AG04450 (cell line): ENCODE measurements around the gene CCL4. TPM values are rescaled to one million over a fixed set of nuclear protein-coding genes. Genes with fewer than 3 reads are reported as not detected.

Experiments used
- CTCF ChIA-PET: fragments of 300-600, 350-600 bp; formaldehyde crosslinking; extraction: SDS; loops from one replicate; lab custom pipeline; 2022; ENCODE audit warnings: antibody characterized with exemption, inconsistent platforms; lab: Charles Lee
- POLR2A ChIA-PET: fragments of 350-600 bp; formaldehyde crosslinking; extraction: SDS; loops from one replicate; lab custom pipeline; 2021; ENCODE audit warnings: antibody characterized with exemption, inconsistent platforms; lab: Yijun Ruan, JAX
- DNase-seq: peaks from one replicate; pipeline ENCODE4 v3.0.0-alpha.2; 2011; ENCODE audit warnings: low read depth, low spot score
- H3K27ac ChIP-seq: one replicate; pipeline ENCODE4 v1.5.1; 2012; ENCODE audit warnings: low read depth, low read length, control low read depth
- H3K27me3 ChIP-seq: one replicate; pipeline ENCODE4 v1.6.0; 2012; ENCODE audit warnings: low read length; ENCODE audit not compliant: control insufficient read depth, insufficient read depth
- H3K4me3 ChIP-seq: 2 replicates; pipeline ENCODE4 v1.5.1; 2011; ENCODE audit warnings: mild to moderate bottlenecking, low read depth, low read length, control low read depth
- H3K9me3 ChIP-seq: 2 replicates; pipeline ENCODE4 v1.5.1; 2012; ENCODE audit warnings: low read length; ENCODE audit not compliant: control insufficient read depth, insufficient read depth
- CTCF ChIP-seq: IDR thresholded peaks from 2 replicates; pipeline ENCODE4 v1.5.1; 2011; ENCODE audit warnings: low read depth, low read length, control low read depth, inconsistent platforms
- polyA plus RNA-seq: library from polyadenylated mRNA; depleted of rRNA; stranded (reverse); fragments of >200 nt; gene quantifications from 2 replicates; pipeline ENCODE4 v1.2.3, GENCODE V29; 2011

The CCL4 gene
- polyA plus RNA-seq, 1 experiment = not detected

- Histone ChIP-seq H3K27ac (no peak overlapping the region), H3K27me3 (peaks cover 3% of the 10 kb centered on the region), H3K4me3 (no peak overlapping the region), H3K9me3 (peaks cover 10% of the 10 kb centered on the region)
- POLR2A ChIA-PET = no interaction called here
- TF ChIP-seq CTCF = no peak
- CTCF ChIA-PET = interaction anchor here (2.6 kb wide), 1 partner anchor 19 kb away, joined by 17 read pairs; no protein-coding TSS in a partner anchor
- no peak for DNase-seq
These were observed 26.0 kb downstream of the CCL4 start for GRCh38 chr17:36129616-36130015.

GRCh38 chr17:36130346-36130745 is 26.7 kb downstream of the CCL4 start:
- DNase-seq = no peak
- no peak overlapping the region for H3K27ac ChIP-seq
- peaks cover 3% of the 10 kb centered on the region for H3K27me3 ChIP-seq
- POLR2A ChIA-PET = no interaction called here
- H3K4me3 ChIP-seq = no peak overlapping the region
- TF ChIP-seq CTCF = no peak
- CTCF ChIA-PET = interaction anchor here (2.6 kb wide), 1 partner anchor 19 kb away, joined by 17 read pairs; no protein-coding TSS in a partner anchor
- H3K9me3 ChIP-seq = peaks cover 3% of the 10 kb centered on the region

- H3K9me3 ChIP-seq = no peaks in the 10 kb centered on the region
- no peak overlapping the region for H3K27ac ChIP-seq
- TF ChIP-seq CTCF = no peak
- no peak for DNase-seq
- CTCF ChIA-PET = interaction anchor here (3.2 kb wide), 1 partner anchor 18 kb away, joined by 36 read pairs; no protein-coding TSS in a partner anchor
- H3K4me3 ChIP-seq = no peak overlapping the region
- H3K27me3 ChIP-seq = peaks cover 3% of the 10 kb centered on the region
- POLR2A ChIA-PET = no interaction called here
These were observed 27.8 kb downstream of the CCL4 start for GRCh38 chr17:36131421-36131820.

GRCh38 chr17:36131931-36132330 is 28.3 kb downstream of the CCL4 start:
- peaks cover 3% of the 10 kb centered on the region for H3K27me3 ChIP-seq
- no peak overlapping the region for H3K27ac ChIP-seq
- ChIA-PET CTCF (interaction anchor here (0.9 to 3.2 kb wide), 2 partner anchors 17 to 351 kb away, joined by 3 to 36 read pairs; no protein-coding TSS in a partner anchor), POLR2A (no interaction called here)
- TF ChIP-seq CTCF = no peak
- no peaks in the 10 kb centered on the region for H3K9me3 ChIP-seq
- no peak for DNase-seq
- no peak overlapping the region for H3K4me3 ChIP-seq

GRCh38 chr17:36132421-36132831 is 28.8 kb downstream of the CCL4 start:
- Histone ChIP-seq H3K9me3 (no peaks in the 10 kb centered on the region), H3K27me3 (peaks cover 3% of the 10 kb centered on the region), H3K4me3 (no peak overlapping the region), H3K27ac (no peak overlapping the region)
- CTCF ChIA-PET = interaction anchor here (0.9 to 3.2 kb wide), 2 partner anchors 17 to 351 kb away, joined by 3 to 36 read pairs; no protein-coding TSS in a partner anchor
- POLR2A ChIA-PET = no interaction called here
- DNase-seq = no peak
- no peak for TF ChIP-seq CTCF
